ENCODE measurements around the gene HOXB5. TPM values are rescaled to one million over a fixed set of nuclear protein-coding genes. Genes with fewer than 3 reads are reported as not detected.

HOXB5 gene
- total RNA-seq, 1 experiment from 2014 or later = not detected

GRCh38 chr17:48553190-48553547 lies 40.4 kb downstream of the HOXB5 start:
- H3K4me3 Mint-ChIP-seq (ENCODE audit: unreplicated experiment) = no peak overlapping the region
- no peaks in the 10 kb centered on the region for H3K36me3 Mint-ChIP-seq (ENCODE audit: insufficient read depth, unreplicated experiment)
- BruUV-seq (replicated peaks) = no TSS peak
- H3K9me3 ChIP-seq = no peaks in the 10 kb centered on the region
- no peak overlapping the region for H3K4me3 ChIP-seq (ENCODE audit: low read depth, low read length)
- ChIA-PET POLR2A (no interaction called here), CTCF (interaction anchor here (0.6 kb wide), 1 partner anchor 142 kb away, joined by 3 read pairs; no protein-coding TSS in a partner anchor)
- peaks cover 9% of the 10 kb centered on the region for H3K4me1 ChIP-seq
- no peak overlapping the region for H3K27ac Mint-ChIP-seq (ENCODE audit: unreplicated experiment)
- DNase-seq = no peak
- H3K27me3 Mint-ChIP-seq (ENCODE audit: insufficient read depth, unreplicated experiment) = no peaks in the 10 kb centered on the region
- TF ChIP-seq CTCF (IDR thresholded peaks at IDR 0.05; ENCODE audit: insufficient read depth in 1 of 2, low read depth in 1 of 2, low read length in 1 of 2, severe bottlenecking in 1 of 2, unreplicated experiment in 1 of 2) = no peak
- no peaks in the 10 kb centered on the region for H3K9me3 Mint-ChIP-seq (ENCODE audit: unreplicated experiment)
- no peaks in the 10 kb centered on the region; the same call in 1 of the 2 replicates for H3K27me3 ChIP-seq (replicated peaks; ENCODE audit: control insufficient read depth, insufficient read depth, low read length)
- H3K4me1 Mint-ChIP-seq (ENCODE audit: low read depth, unreplicated experiment) = peaks cover 7% of the 10 kb centered on the region
- intact Hi-C loops (cut with micrococcal nuclease; ENCODE audit: unreplicated experiment) = no loop called here
- no peaks in the 10 kb centered on the region for H3K36me3 ChIP-seq (ENCODE audit: control insufficient read depth, insufficient read depth, low read length)

DNA sequence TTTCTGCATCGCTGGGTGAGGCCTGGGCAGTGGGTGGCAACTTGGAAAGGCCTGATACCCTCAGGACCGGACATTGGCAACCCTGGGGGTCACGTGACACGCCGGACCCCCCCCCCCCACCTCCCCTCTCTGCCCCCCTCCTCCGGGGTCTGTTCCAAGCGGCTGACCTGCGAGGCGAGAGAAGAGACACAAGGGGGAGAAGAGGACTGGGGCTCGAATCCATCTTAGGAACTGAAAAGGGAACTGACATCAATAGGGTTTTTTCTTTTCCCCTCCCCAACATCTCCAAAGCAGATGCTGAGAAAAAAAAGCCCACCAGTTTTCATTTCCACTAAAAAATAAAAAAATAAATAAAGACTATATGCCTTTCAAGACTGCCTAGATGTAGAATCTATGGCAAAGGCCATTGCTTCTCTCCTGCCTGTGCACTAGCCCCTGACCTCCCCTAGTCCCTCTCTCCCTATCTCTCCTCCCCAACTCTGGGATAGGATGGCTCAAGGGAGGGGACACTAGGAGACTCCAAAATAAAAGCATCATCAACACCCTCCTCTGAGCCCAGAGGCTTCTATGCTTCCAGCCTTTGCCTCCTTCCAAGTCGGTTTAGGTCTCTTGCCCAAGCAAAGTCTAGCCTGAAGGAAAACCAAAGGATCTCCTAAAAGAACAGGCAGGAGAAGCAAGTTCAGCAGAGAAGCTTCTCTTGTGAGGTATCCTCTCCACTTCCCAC lies 41.0 kb downstream of the HOXB5 start:
- intact Hi-C loops (cut with micrococcal nuclease; ENCODE audit: unreplicated experiment) = no loop called here
- H3K27me3 ChIP-seq (replicated peaks; ENCODE audit: control insufficient read depth, insufficient read depth, low read length) = no peaks in the 10 kb centered on the region; the same call in 1 of the 2 replicates
- BruUV-seq (replicated peaks) = no TSS peak
- TF ChIP-seq CTCF (IDR thresholded peaks at IDR 0.05; ENCODE audit: insufficient read depth in 1 of 2, low read depth in 1 of 2, low read length in 1 of 2, severe bottlenecking in 1 of 2, unreplicated experiment in 1 of 2) = no peak
- peaks cover 9% of the 10 kb centered on the region for H3K4me1 ChIP-seq
- CTCF ChIA-PET = no interaction called here
- H3K4me1 Mint-ChIP-seq (ENCODE audit: low read depth, unreplicated experiment) = peaks cover 7% of the 10 kb centered on the region
- H3K27me3 Mint-ChIP-seq (ENCODE audit: insufficient read depth, unreplicated experiment) = no peaks in the 10 kb centered on the region
- H3K4me3 Mint-ChIP-seq (ENCODE audit: unreplicated experiment) = no peak overlapping the region
- no peak overlapping the region for H3K4me3 ChIP-seq (ENCODE audit: low read depth, low read length)
- no peaks in the 10 kb centered on the region for H3K9me3 ChIP-seq
- no peak for DNase-seq
- H3K27ac Mint-ChIP-seq (ENCODE audit: unreplicated experiment) = no peak overlapping the region
- H3K36me3 Mint-ChIP-seq (ENCODE audit: insufficient read depth, unreplicated experiment) = no peaks in the 10 kb centered on the region
- H3K9me3 Mint-ChIP-seq (ENCODE audit: unreplicated experiment) = no peaks in the 10 kb centered on the region
- no peaks in the 10 kb centered on the region for H3K36me3 ChIP-seq (ENCODE audit: control insufficient read depth, insufficient read depth, low read length)
- POLR2A ChIA-PET = interaction anchor here (0.9 kb wide), 1 partner anchor 47 kb away, joined by 3 read pairs; no protein-coding TSS in a partner anchor

DNA sequence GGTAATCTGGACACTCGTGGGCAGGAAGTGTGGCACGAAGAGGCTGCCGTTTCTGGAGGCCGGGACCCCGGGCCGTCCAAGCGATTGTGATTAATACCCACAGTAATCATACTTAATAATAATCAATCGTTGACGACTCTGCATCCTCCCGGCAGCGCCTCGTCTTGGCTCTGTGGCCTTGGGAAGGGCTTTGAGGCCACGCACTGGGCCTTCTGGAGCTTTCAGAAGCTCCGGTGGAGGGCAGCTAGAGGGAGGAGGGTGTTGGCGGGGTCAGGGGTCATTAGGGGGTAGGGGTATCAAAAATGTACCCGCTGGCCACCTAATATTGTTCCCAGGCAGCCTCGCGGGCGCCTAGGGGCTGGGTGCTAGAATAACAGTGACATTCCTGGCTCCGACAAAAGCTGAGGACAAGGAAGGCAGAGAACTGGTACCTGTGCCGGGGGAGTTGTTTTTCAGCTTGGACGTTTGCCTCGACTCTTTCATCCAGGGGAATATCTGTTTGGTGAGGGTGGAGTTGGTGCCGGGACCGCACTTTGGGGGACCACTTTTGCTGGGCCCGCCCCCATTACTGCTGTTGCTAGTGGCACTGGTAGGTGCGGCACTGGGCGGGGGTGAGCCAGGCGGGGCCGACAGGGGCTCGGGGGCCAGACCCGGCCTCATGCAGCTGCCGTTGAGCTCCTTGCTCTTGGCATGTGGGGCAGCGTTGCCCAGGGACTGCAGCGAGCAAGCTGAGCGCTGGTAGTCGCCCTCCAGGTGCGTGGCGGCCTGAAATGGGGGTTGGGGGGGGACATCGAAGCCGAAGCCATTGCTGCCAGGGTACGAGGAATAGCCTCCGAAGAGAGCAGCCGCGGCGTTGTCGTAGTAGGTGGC lies 41.7 kb downstream of the HOXB5 start:
- Histone ChIP-seq H3K4me3 (ENCODE audit: low read depth, low read length) (no peak overlapping the region), H3K27me3 (replicated peaks; ENCODE audit: control insufficient read depth, insufficient read depth, low read length) (no peaks in the 10 kb centered on the region; the same call in 1 of the 2 replicates), H3K9me3 (no peaks in the 10 kb centered on the region), H3K4me1 (peaks cover 13% of the 10 kb centered on the region), H3K36me3 (ENCODE audit: control insufficient read depth, insufficient read depth, low read length) (no peaks in the 10 kb centered on the region)
- BruUV-seq (replicated peaks) = no TSS peak
- intact Hi-C loops (cut with micrococcal nuclease; ENCODE audit: unreplicated experiment) = no loop called here
- Mint-ChIP-seq H3K9me3 (ENCODE audit: unreplicated experiment) (no peaks in the 10 kb centered on the region), H3K27ac (ENCODE audit: unreplicated experiment) (no peak overlapping the region), H3K4me3 (ENCODE audit: unreplicated experiment) (no peak overlapping the region), H3K36me3 (ENCODE audit: insufficient read depth, unreplicated experiment) (no peaks in the 10 kb centered on the region), H3K27me3 (ENCODE audit: insufficient read depth, unreplicated experiment) (no peaks in the 10 kb centered on the region), H3K4me1 (ENCODE audit: low read depth, unreplicated experiment) (peaks cover 7% of the 10 kb centered on the region)
- ChIA-PET CTCF (no interaction called here), POLR2A (interaction anchor here (0.9 kb wide), 1 partner anchor 46 kb away, joined by 3 read pairs; no protein-coding TSS in a partner anchor)
- TF ChIP-seq CTCF (IDR thresholded peaks at IDR 0.05; ENCODE audit: insufficient read depth in 1 of 2, low read depth in 1 of 2, low read length in 1 of 2, severe bottlenecking in 1 of 2, unreplicated experiment in 1 of 2) = no peak
- no peak for DNase-seq

Data from Caco-2 (cell line).